IMR-90 (cell line): ENCODE results near the gene TMPRSS9. TPM values are rescaled to one million over a fixed set of nuclear protein-coding genes. Genes with fewer than 3 reads are reported as not detected.

Source experiments
- ATAC-seq: fragments of 200-7000 bp; cut with Tn5 transposase; 2 replicates; pipeline ENCODE4 v1.9.1; 2020; ENCODE audit warnings: low read depth, mild to moderate bottlenecking, moderate library complexity
- BruUV-seq: library from RNA; stranded (reverse); fragments of 400-500 nt; replicated peaks from 2 replicates; lab custom pipeline; 2021; lab: Mats Ljungman, UMichigan
- CTCF ChIA-PET: fragments of 300-600 bp; formaldehyde crosslinking; extraction: SDS; loops from one replicate; lab custom pipeline; 2021; ENCODE audit warnings: antibody characterized with exemption; lab: Yijun Ruan, JAX
- POLR2A ChIA-PET: fragments of 300-600 bp; sonication (Branson Sonifier 250); formaldehyde crosslinking; loops from one replicate; lab custom pipeline; 2022; ENCODE audit warnings: antibody characterized with exemption; ENCODE audit not compliant: unreplicated experiment; lab: Charles Lee
- DNase-seq: peaks from one replicate; pipeline ENCODE4 v3.0.0; 2013
- H2AFZ ChIP-seq: replicated peaks from 2 replicates; pipeline ENCODE3; 2013; ENCODE audit warnings: low read length, mild to moderate bottlenecking; ENCODE audit not compliant: poor library complexity
- H2AK5ac ChIP-seq: 2 replicates; pipeline ENCODE4 v1.6.1; 2013; ENCODE audit warnings: low read depth, low read length, inconsistent platforms
- H2AK9ac ChIP-seq: replicated peaks from 2 replicates; pipeline ENCODE3; 2013; ENCODE audit warnings: mild to moderate bottlenecking, low read depth, low read length, moderate library complexity; ENCODE audit not compliant: poor library complexity
- H2BK120ac ChIP-seq: 2 replicates; pipeline ENCODE4 v1.6.1; 2013; ENCODE audit warnings: low read depth, low read length, inconsistent platforms
- H2BK15ac ChIP-seq: 3 replicates; pipeline ENCODE4 v1.6.1; 2013; ENCODE audit warnings: low read depth, low read length, inconsistent platforms
- H2BK20ac ChIP-seq: 2 replicates; pipeline ENCODE4 v1.6.1; 2013; ENCODE audit warnings: low read depth, mild to moderate bottlenecking, inconsistent platforms, low read length, moderate library complexity
- H2BK5ac ChIP-seq: 2 replicates; pipeline ENCODE4 v1.6.1; 2013; ENCODE audit warnings: mild to moderate bottlenecking, low read depth, low read length, inconsistent platforms; ENCODE audit not compliant: poor library complexity, severe bottlenecking
- H3K14ac ChIP-seq: replicated peaks from 2 replicates; pipeline ENCODE4 v1.6.1; 2013; ENCODE audit warnings: low read depth, low read length, inconsistent platforms
- H3K18ac ChIP-seq: 2 replicates; pipeline ENCODE4 v1.6.1; 2013; ENCODE audit warnings: low read depth, low read length, control low read depth
- H3K23ac ChIP-seq: 2 replicates; pipeline ENCODE4 v1.6.1; 2013; ENCODE audit warnings: low read depth, low read length, inconsistent platforms
- H3K27ac ChIP-seq: 2 replicates; pipeline ENCODE4 v1.5.1; 2013; ENCODE audit warnings: mild to moderate bottlenecking, control low read depth, low read length; ENCODE audit not compliant: insufficient read depth
- H3K27me3 ChIP-seq: 2 replicates; pipeline ENCODE4 v1.6.1; 2013; ENCODE audit warnings: low read length; ENCODE audit not compliant: control insufficient read depth, insufficient read depth
- H3K36me3 ChIP-seq: 2 replicates; pipeline ENCODE4 v1.6.1; 2013; ENCODE audit warnings: low read length, mixed read lengths; ENCODE audit not compliant: control insufficient read depth, insufficient read depth
- H3K4ac ChIP-seq: 2 replicates; pipeline ENCODE4 v1.6.1; 2013; ENCODE audit warnings: low read depth, low read length, inconsistent platforms
- H3K4me1 ChIP-seq: 2 replicates; pipeline ENCODE4 v1.6.1; 2013; ENCODE audit warnings: low read length, mixed read lengths; ENCODE audit not compliant: control insufficient read depth, insufficient read depth
- H3K4me2 ChIP-seq: 2 replicates; pipeline ENCODE4 v1.6.1; 2013; ENCODE audit warnings: low read depth, mild to moderate bottlenecking, control low read depth, low read length, moderate library complexity
- H3K4me3 ChIP-seq: 2 replicates; pipeline ENCODE4 v1.5.1; 2013; ENCODE audit warnings: low read depth, mild to moderate bottlenecking, control low read depth, low read length, moderate library complexity; ENCODE audit not compliant: insufficient read depth
- H3K56ac ChIP-seq: 2 replicates; pipeline ENCODE4 v1.6.1; 2013; ENCODE audit warnings: low read length, inconsistent platforms; ENCODE audit not compliant: insufficient read depth; ENCODE audit errors: extremely low read depth
- H3K79me1 ChIP-seq, 2 experiments: 2 replicates each; pipeline ENCODE4 v1.6.1; 2013; ENCODE audit warnings: low read length in 2 of 2, inconsistent platforms in 1 of 2, low read depth in 1 of 2
- H3K9ac ChIP-seq: 2 replicates; pipeline ENCODE4 v1.6.1; 2013; ENCODE audit warnings: low read depth, low read length, control low read depth
- H3K9me1 ChIP-seq: 2 replicates; pipeline ENCODE4 v1.6.1; 2013; ENCODE audit warnings: low read length, inconsistent platforms; ENCODE audit not compliant: insufficient read depth
- H3K9me3 ChIP-seq: 2 replicates; pipeline ENCODE4 v1.6.1; 2013; ENCODE audit warnings: low read length; ENCODE audit not compliant: control insufficient read depth, insufficient read depth
- H4K20me1 ChIP-seq: 2 replicates; pipeline ENCODE4 v1.6.1; 2013; ENCODE audit warnings: low read length, inconsistent platforms; ENCODE audit not compliant: insufficient read depth
- H4K5ac ChIP-seq: 2 replicates; pipeline ENCODE4 v1.6.1; 2013; ENCODE audit warnings: mild to moderate bottlenecking, low read depth, low read length, control low read depth
- H4K8ac ChIP-seq, 2 experiments: 2 replicates each; pipeline ENCODE4 v1.6.1; 2013; ENCODE audit warnings: low read depth in 2 of 2, low read length in 2 of 2, control low read depth in 1 of 2, inconsistent platforms in 1 of 2
- H4K91ac ChIP-seq: 2 replicates; pipeline ENCODE4 v1.6.1; 2013; ENCODE audit warnings: low read depth, low read length, inconsistent platforms; ENCODE audit not compliant: insufficient read depth
- BHLHE40 ChIP-seq: fragments of 150-350 bp; IDR thresholded peaks from 2 replicates; pipeline ENCODE4 v1.6.1; 2016; ENCODE audit warnings: mild to moderate bottlenecking, low read depth, low read length
- CEBPB ChIP-seq: IDR thresholded peaks from 2 replicates; pipeline ENCODE4 v1.6.1; 2012; ENCODE audit warnings: low read depth, low read length, improper control_type of control experiment
- CHD1 ChIP-seq: IDR thresholded peaks from 2 replicates; pipeline ENCODE4 v1.6.1; 2012; ENCODE audit warnings: low read depth, low read length, improper control_type of control experiment
- CTCF ChIP-seq: conservative IDR thresholded peaks from 2 replicates; pipeline ENCODE4 v1.5.1; 2012; ENCODE audit warnings: mild to moderate bottlenecking, low read depth, low read length, improper control_type of control experiment
- ELK1 ChIP-seq: fragments of 150-350 bp; IDR thresholded peaks from 2 replicates; pipeline ENCODE4 v1.6.1; 2016; ENCODE audit warnings: low read depth, mild to moderate bottlenecking, low read length, moderate library complexity, borderline replicate concordance
- FOS ChIP-seq: fragments of 150-350 bp; IDR thresholded peaks from 2 replicates; pipeline ENCODE4 v1.6.1; 2016; ENCODE audit warnings: low read depth, low read length
- MAFK ChIP-seq: IDR thresholded peaks from 2 replicates; pipeline ENCODE4 v1.6.1; 2012; ENCODE audit warnings: low read depth, low read length, improper control_type of control experiment
- MXI1 ChIP-seq: IDR thresholded peaks from 2 replicates; pipeline ENCODE4 v1.6.1; 2012; ENCODE audit warnings: low read depth, mild to moderate bottlenecking, low read length, moderate library complexity, borderline replicate concordance
- NFE2L2 ChIP-seq: fragments of 150-350 bp; IDR thresholded peaks from 2 replicates; pipeline ENCODE4 v1.6.1; 2016; ENCODE audit warnings: low read depth, mild to moderate bottlenecking, low read length
- RCOR1 ChIP-seq: IDR thresholded peaks from 2 replicates; pipeline ENCODE4 v1.6.1; 2012; ENCODE audit warnings: mild to moderate bottlenecking, low read length, improper control_type of control experiment; ENCODE audit not compliant: insufficient replicate concordance
- RFX5 ChIP-seq: IDR thresholded peaks from 2 replicates; pipeline ENCODE4 v1.8.0; 2012; ENCODE audit warnings: low read depth, mild to moderate bottlenecking, low read length, moderate library complexity
- SMC3 ChIP-seq: fragments of 150-350 bp; IDR thresholded peaks from 2 replicates; pipeline ENCODE4 v1.6.1; 2016; ENCODE audit warnings: low read depth, mild to moderate bottlenecking, antibody characterized with exemption, low read length, moderate library complexity
- USF2 ChIP-seq: fragments of 150-350 bp; IDR thresholded peaks from 2 replicates; pipeline ENCODE4 v1.6.1; 2017; ENCODE audit warnings: mild to moderate bottlenecking, antibody characterized with exemption, low read length, low read depth
- WGBS, 2 experiments: methylation state at CpG; one replicate each; pipeline versions ENCODE4 v1.1.5 to v1.1.7; 2013; ENCODE audit warnings: missing lambda C conversion rate in 2 of 2; ENCODE audit not compliant: insufficient read length in 1 of 2; ENCODE audit errors: extremely low coverage in 2 of 2; 5-methylcytosine and 5-hydroxymethylcytosine counted together
- dilution Hi-C: fragments of 300-500 bp; cut with HindIII; formaldehyde crosslinking; loops from one replicate; pipeline ENCODE4 v1.14.3; 2018; ENCODE audit warnings: low sequenced_read_pairs; ENCODE audit not compliant: unreplicated experiment
- in situ Hi-C: fragments of 300-500 bp; cut with MboI; formaldehyde crosslinking; loops from 3 replicates; pipeline ENCODE4 v1.14.3; 2019; ENCODE audit warnings: low sequenced_read_pairs, inconsistent platforms, mixed read lengths
- intact Hi-C: fragments of 100-400 bp; cut with micrococcal nuclease; formaldehyde crosslinking; loops from 2 replicates; pipeline ENCODE4 v1.10.0; 2022
- polyA plus RNA-seq, 3 experiments: library from polyadenylated mRNA; depleted of rRNA; stranded (reverse); fragments of >200 nt; gene quantifications; 2 replicates each; pipeline ENCODE4 v1.2.3, GENCODE V29; 2012; ENCODE audit warnings: low replicate concordance in 1 of 3
- total RNA-seq: library from RNA; depleted of rRNA; stranded (reverse); fragments of >200 nt; gene quantifications from 2 replicates; pipeline ENCODE4 v1.2.3, GENCODE V29; 2012

Gene TMPRSS9
- total and polyA plus RNA-seq, 2 of the 4 experiments (the other 2 are of a cell fraction), result not detected

- Histone ChIP-seq H4K5ac (no peak overlapping the region), H3K18ac (no peak overlapping the region), H3K4me2 (no peak overlapping the region), H3K36me3 (peaks cover 38% of the 10 kb centered on the region), H4K8ac (no peak overlapping the region), H3K4me1 (no peaks in the 10 kb centered on the region), H3K4ac (no peak overlapping the region), H3K27me3 (no peaks in the 10 kb centered on the region), H3K56ac (no peak overlapping the region), H4K91ac (no peak overlapping the region), H3K9me1 (no peaks in the 10 kb centered on the region; the same call in 1 of the 2 replicates), H3K14ac (no peak overlapping the region), H2BK120ac (no peak overlapping the region), H3K23ac (no peak overlapping the region), H3K27ac (no peak overlapping the region), H3K9ac (no peak overlapping the region), H2BK15ac (no peak overlapping the region), H3K79me1 (peaks cover 18 to 56% of the 10 kb centered on the region in 2 experiments), H2AK9ac (no peak overlapping the region), H3K4me3 (no peak overlapping the region), H2AK5ac (no peak overlapping the region), H2BK20ac (no peak overlapping the region), H4K20me1 (peaks cover 38% of the 10 kb centered on the region), H2AFZ (no peak overlapping the region), H3K9me3 (no peaks in the 10 kb centered on the region), H2BK5ac (peak overlapping the region; percentile 26)
- no TSS peak for BruUV-seq
- TF ChIP-seq USF2 (no peak), MXI1 (no peak), ELK1 (no peak), FOS (no peak), CHD1 (no peak), MAFK (no peak), RFX5 (no peak), SMC3 (no peak), CTCF (no peak), BHLHE40 (no peak), CEBPB (no peak), RCOR1 (no peak), NFE2L2 (no peak)
- ChIA-PET POLR2A (no interaction called here), CTCF (no interaction called here)
- no peak for DNase-seq
- ATAC-seq, result no peak
- intact Hi-C loops, result no loop called here
- dilution Hi-C loops, result no loop called here
- WGBS, 2 experiments, result 100% methylated on average over 1 of the region's 1 CpG
- in situ Hi-C loops, result no loop called here
Measured at GRCh38 chr19:2440515-2440914, 80.5 kb downstream of the TMPRSS9 start.
